A549 (cell line): ENCODE data around the gene CDK5RAP2.

Source experiments
- CEBPB ChIP-seq, 2 experiments: fragments of >200 bp in 1 of 2; sonication (Bioruptor Twin) in 1 of 2; formaldehyde crosslinking in 1 of 2; IDR thresholded peaks; 2 replicates each; pipeline ENCODE4 v1.6.1; 2012 to 2016
- CTCF ChIP-seq: fragments of >200 bp; sonication (Bioruptor Twin); formaldehyde crosslinking; IDR thresholded peaks from 3 replicates; pipeline ENCODE4 v1.5.1; 2016
- EHMT2 ChIP-seq: fragments of 200-600 bp; sonication (generic); IDR thresholded peaks from 2 replicates; pipeline ENCODE4 v1.6.1; 2016; ENCODE audit warnings: antibody characterized with exemption, low read depth, mild to moderate bottlenecking, moderate library complexity
- EP300 ChIP-seq, 2 experiments: fragments of >200 bp; sonication (Bioruptor Twin); formaldehyde crosslinking; IDR thresholded peaks; 2 replicates in 1 of 2; 3 replicates in 1 of 2; pipeline ENCODE4 v1.6.1; 2016 to 2017
- POLR2A ChIP-seq: IDR thresholded peaks from 2 replicates; pipeline ENCODE4 v1.6.1; 2012; ENCODE audit warnings: mild to moderate bottlenecking, low read length
- POLR2AphosphoS2 ChIP-seq: conservative IDR thresholded peaks from 2 replicates; pipeline ENCODE4 v1.6.1; 2012; ENCODE audit warnings: low read length, improper control_type of control experiment, inconsistent platforms
- TP53 ChIP-seq: fragments of 250-450 bp; sonication (Bioruptor Pico); IDR thresholded peaks from 2 replicates; pipeline ENCODE4 v1.5.0; 2021; ENCODE audit warnings: mild to moderate bottlenecking, moderate library complexity
- USF2 ChIP-seq: fragments of 450-650 bp; IDR thresholded peaks from 2 replicates; pipeline ENCODE4 v1.6.1; 2014; ENCODE audit warnings: antibody characterized with exemption

GRCh38 chr9:120542701-120543490 is 37.1 kb downstream of the CDK5RAP2 start:
- no peak for TF ChIP-seq EP300 (IDR thresholded peaks at IDR 0.05)
- TF ChIP-seq USF2, result no peak
- TF ChIP-seq POLR2A, result no peak
- no peak for TF ChIP-seq CTCF
- TF ChIP-seq CEBPB (IDR thresholded peaks at IDR 0.05), result no peak
- TF ChIP-seq POLR2AphosphoS2, result no peak
- TF ChIP-seq TP53 (CRISPR knock-in tag), result no peak
- TF ChIP-seq EHMT2, result no peak
